K562 (cell line): ENCODE measurements around the gene RHOBTB3. TPM values are rescaled to one million over a fixed set of nuclear protein-coding genes. Genes with fewer than 3 reads are reported as not detected.

Source experiments
- ARID4B ChIP-seq: sonication (generic); formaldehyde crosslinking; IDR thresholded peaks from 2 replicates; pipeline ENCODE4 v1.8.0; 2022; ENCODE audit warnings: mild to moderate bottlenecking, missing genetic modification reagents
- POLR2A ChIP-seq: fragments of 450-650 bp; conservative IDR thresholded peaks from 2 replicates; pipeline ENCODE4 v1.6.1; 2016
- SRF ChIP-seq, 2 experiments: fragments of 250-450, 450-650 bp in 1 of 2; sonication (Bioruptor Pico) in 1 of 2; sonication (generic) in 1 of 2; formaldehyde crosslinking; IDR thresholded peaks; 2 replicates each; pipeline versions ENCODE4 v1.5.0 to v1.5.1; 2020 to 2022; ENCODE audit warnings: mild to moderate bottlenecking in 1 of 2, missing genetic modification reagents in 1 of 2
- USF1 ChIP-seq: sonication (generic); formaldehyde crosslinking; IDR thresholded peaks from 2 replicates; pipeline ENCODE4 v1.9.0; 2022; ENCODE audit warnings: mild to moderate bottlenecking, missing genetic modification reagents
- XRCC4 ChIP-seq: IDR thresholded peaks from one replicate; pipeline ENCODE4 v1.6.1; 2011; ENCODE audit not compliant: insufficient read depth, insufficient read length; ENCODE audit errors: extremely low read depth
- ZBTB33 ChIP-seq: sonication (generic); formaldehyde crosslinking; IDR thresholded peaks from 2 replicates; pipeline ENCODE4 v1.8.1; 2023; ENCODE audit warnings: mild to moderate bottlenecking, missing genetic modification reagents
- ZBTB40 ChIP-seq, 2 experiments: fragments of 450-650 bp in 1 of 2; sonication (generic) in 1 of 2; formaldehyde crosslinking in 1 of 2; IDR thresholded peaks; 2 replicates each; pipeline versions ENCODE4 v1.7.1 to v1.9.0; 2016 to 2022; ENCODE audit warnings: inconsistent platforms in 1 of 2, mild to moderate bottlenecking in 1 of 2, missing genetic modification reagents in 1 of 2
- ZNF134 ChIP-seq: fragments of 250-450 bp; sonication (Bioruptor Pico); conservative IDR thresholded peaks from 2 replicates; pipeline ENCODE4 v1.4.0; 2020
- polyA plus RNA-seq, 8 experiments: library from polyadenylated mRNA; depleted of rRNA in 4 of 8; stranded (reverse) in 5 of 8; unstranded in 3 of 8; fragments of >200 nt; fragmentation: Nextera tagmentation in 2 of 8; fragmentation: Illumina TruSeq in 1 of 8; extraction: Ambion mirVana in 2 of 8; extraction: Trizol in 1 of 8; gene quantifications; 2 replicates each; pipeline versions ENCODE4 v1.2.1 to v1.2.3, GENCODE V29; 2011 to 2014; ENCODE audit warnings: inconsistent platforms in 1 of 8, missing spikeins in 1 of 8
- total RNA-seq, 7 experiments: library from RNA; depleted of rRNA in 6 of 7; stranded (reverse); fragments of >200 nt in 6 of 7; fragmentation: Illumina TruSeq in 2 of 7; extraction: Trizol in 2 of 7; gene quantifications; 2 replicates each; pipeline versions ENCODE4 v1.2.1 to v1.2.3, GENCODE V29; 2011 to 2021; ENCODE audit warnings: low replicate concordance in 1 of 7

The RHOBTB3 gene
- total and polyA plus RNA-seq, 9 of the 15 experiments (the other 6 are each of a cell fraction or from before 2014, with no cell fraction given): 39.7 to 143 (median 115) TPM

GRCh38 chr5:95729115-95730010, 1.8 kb upstream of the RHOBTB3 start (continued):
- TF ChIP-seq ZBTB40 (IDR thresholded peaks at IDR 0.05) (no peak), ZBTB40 (CRISPR knock-in tag; IDR thresholded peaks at IDR 0.05) (no peak), USF1 (CRISPR knock-in tag) (no peak), ARID4B (CRISPR knock-in tag) (no peak), SRF (CRISPR knock-in tag; IDR thresholded peaks at IDR 0.05) (no peak; a peak in 1 of 4 replicates), XRCC4 (no peak), ZBTB33 (CRISPR knock-in tag) (no peak), ZNF134 (CRISPR knock-in tag) (0 out of 2 replicates have a peak, but pooled peaks have one; percentile 38), POLR2A (peak; percentile 100)
